Keratinocyte (primary cell): Measurements from ENCODE around the gene DOK5. TPM values are rescaled to one million over a fixed set of nuclear protein-coding genes. Genes with fewer than 3 reads are reported as not detected.

Experiments
- DNase-seq: peaks from one replicate; pipeline ENCODE4 v3.0.0-alpha.2; 2011; ENCODE audit warnings: low read depth, missing footprints, low spot score
- FAIRE-seq: peaks from 2 replicates; lab custom pipeline; 2011; peaks lifted over from hg19 to GRCh38; lab: Jason Lieb, UNC
- H2AFZ ChIP-seq: 2 replicates; pipeline ENCODE4 v1.6.0; 2012; ENCODE audit warnings: low read length, control low read depth, inconsistent platforms; ENCODE audit not compliant: control insufficient read depth
- H3K27ac ChIP-seq: 2 replicates; pipeline ENCODE4 v1.5.1; 2011; ENCODE audit warnings: low read length; ENCODE audit not compliant: control insufficient read depth, insufficient read depth
- H3K27me3 ChIP-seq: 3 replicates; pipeline ENCODE4 v1.6.0; 2011; ENCODE audit warnings: low read length; ENCODE audit not compliant: control insufficient read depth, insufficient read depth; ENCODE audit errors: extremely low read depth
- H3K36me3 ChIP-seq, 2 experiments: 2 replicates in 1 of 2; 3 replicates in 1 of 2; pipeline ENCODE4 v1.5.1; 2011; ENCODE audit warnings: low read length in 2 of 2, mild to moderate bottlenecking in 1 of 2; ENCODE audit not compliant: control insufficient read depth in 2 of 2, insufficient read depth in 2 of 2; ENCODE audit errors: extremely low read depth in 1 of 2
- H3K4me1 ChIP-seq: 3 replicates; pipeline ENCODE4 v1.5.1; 2011; ENCODE audit warnings: low read length; ENCODE audit not compliant: control insufficient read depth, insufficient read depth; ENCODE audit errors: extremely low read depth
- H3K4me2 ChIP-seq: 3 replicates; pipeline ENCODE4 v1.6.0; 2011; ENCODE audit warnings: low read depth, low read length; ENCODE audit not compliant: control insufficient read depth, insufficient read depth; ENCODE audit errors: extremely low read depth
- H3K4me3 ChIP-seq, 3 experiments: fragments of 200-600 bp in 1 of 3; sonication (generic) in 1 of 3; 2 replicates in 2 of 3; 3 replicates in 1 of 3; pipeline ENCODE4 v1.5.1; 2011 to 2016; ENCODE audit warnings: low read length in 3 of 3, mild to moderate bottlenecking in 3 of 3, control low read depth in 2 of 3, inconsistent platforms in 1 of 3, low read depth in 1 of 3, mixed read lengths in 1 of 3, mixed run types in 1 of 3, moderate library complexity in 1 of 3; ENCODE audit not compliant: control insufficient read depth in 2 of 3, insufficient read depth in 2 of 3; ENCODE audit errors: extremely low read depth in 1 of 3
- H3K79me2 ChIP-seq: 2 replicates; pipeline ENCODE4 v1.6.0; 2012; ENCODE audit warnings: low read length; ENCODE audit not compliant: control insufficient read depth, insufficient read depth
- H3K9ac ChIP-seq: 3 replicates; pipeline ENCODE4 v1.6.0; 2011; ENCODE audit warnings: low read length; ENCODE audit not compliant: control insufficient read depth, insufficient read depth; ENCODE audit errors: extremely low read depth
- H3K9me1 ChIP-seq: 3 replicates; pipeline ENCODE4 v1.6.0; 2011; ENCODE audit warnings: low read length; ENCODE audit not compliant: control insufficient read depth, insufficient read depth; ENCODE audit errors: extremely low read depth
- H3K9me3 ChIP-seq: 2 replicates; pipeline ENCODE4 v1.5.1; 2012; ENCODE audit warnings: low read depth, low read length; ENCODE audit not compliant: control insufficient read depth
- H4K20me1 ChIP-seq: 3 replicates; pipeline ENCODE4 v1.6.0; 2011; ENCODE audit warnings: low read length; ENCODE audit not compliant: control insufficient read depth, insufficient read depth; ENCODE audit errors: extremely low read depth
- EZH2 ChIP-seq: IDR thresholded peaks from one replicate; pipeline ENCODE4 v1.6.1; 2012; ENCODE audit warnings: inconsistent platforms, mild to moderate bottlenecking, low read length, moderate library complexity
- dilution Hi-C: fragments of 300-500 bp; cut with MboI; formaldehyde crosslinking; loops from one replicate; pipeline ENCODE4 v1.7.0; 2020; ENCODE audit warnings: low sequenced_read_pairs; ENCODE audit not compliant: extremely low pct_ligation_motif_present
- polyA plus RNA-seq, 5 experiments: library from polyadenylated mRNA; depleted of rRNA in 3 of 5; stranded (reverse) in 3 of 5; stranded (forward) in 1 of 5; unstranded in 1 of 5; fragments of >200 nt; gene quantifications; 1 replicate in 1 of 5; 2 replicates in 3 of 5; 3 replicates in 1 of 5; pipeline versions ENCODE4 v1.2.1 to v1.2.3, GENCODE V29; 2011 to 2012; ENCODE audit warnings: missing spikeins in 2 of 5, low read depth in 1 of 5, low replicate concordance in 1 of 5
- TF ChIP-seq, protein P1 (sequence below), 3 experiments: IDR thresholded peaks in 1 of 3; conservative IDR thresholded peaks in 1 of 3; optimal IDR thresholded peaks in 1 of 3; 2 replicates in 2 of 3; 3 replicates in 1 of 3; pipeline versions ENCODE3 to v1.5.1; 2011; ENCODE audit warnings: low read length in 3 of 3, mild to moderate bottlenecking in 3 of 3, moderate library complexity in 2 of 3, control low read depth in 1 of 3, inconsistent platforms in 1 of 3; ENCODE audit not compliant: insufficient read depth in 2 of 3; ENCODE audit errors: extremely low read depth in 1 of 3

Gene DOK5
- polyA plus RNA-seq, 1 donor (not counting 4 experiments of a cell fraction or from before 2014, with no cell fraction given) = not detected

DNA sequence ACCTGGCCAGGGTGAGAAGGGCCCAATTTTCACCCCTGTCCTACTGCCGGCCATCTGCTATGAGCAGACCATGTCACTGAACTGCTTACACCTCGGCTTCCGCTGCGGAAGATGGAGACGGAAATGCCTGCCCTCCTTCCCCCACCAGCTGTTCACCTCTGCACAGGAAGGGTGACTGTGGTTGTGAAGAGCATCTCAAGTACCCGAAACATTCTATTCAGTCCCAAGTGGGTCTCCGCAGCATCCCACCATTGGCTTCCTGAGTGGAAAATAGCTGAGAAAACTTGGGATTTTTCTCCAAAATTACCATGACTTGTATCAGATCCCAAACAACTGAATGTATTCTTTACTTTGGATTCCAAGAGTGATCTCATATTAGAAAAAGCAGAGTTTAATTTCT lies 16.1 kb downstream of the DOK5 start:
- TF ChIP-seq, protein P1, sequence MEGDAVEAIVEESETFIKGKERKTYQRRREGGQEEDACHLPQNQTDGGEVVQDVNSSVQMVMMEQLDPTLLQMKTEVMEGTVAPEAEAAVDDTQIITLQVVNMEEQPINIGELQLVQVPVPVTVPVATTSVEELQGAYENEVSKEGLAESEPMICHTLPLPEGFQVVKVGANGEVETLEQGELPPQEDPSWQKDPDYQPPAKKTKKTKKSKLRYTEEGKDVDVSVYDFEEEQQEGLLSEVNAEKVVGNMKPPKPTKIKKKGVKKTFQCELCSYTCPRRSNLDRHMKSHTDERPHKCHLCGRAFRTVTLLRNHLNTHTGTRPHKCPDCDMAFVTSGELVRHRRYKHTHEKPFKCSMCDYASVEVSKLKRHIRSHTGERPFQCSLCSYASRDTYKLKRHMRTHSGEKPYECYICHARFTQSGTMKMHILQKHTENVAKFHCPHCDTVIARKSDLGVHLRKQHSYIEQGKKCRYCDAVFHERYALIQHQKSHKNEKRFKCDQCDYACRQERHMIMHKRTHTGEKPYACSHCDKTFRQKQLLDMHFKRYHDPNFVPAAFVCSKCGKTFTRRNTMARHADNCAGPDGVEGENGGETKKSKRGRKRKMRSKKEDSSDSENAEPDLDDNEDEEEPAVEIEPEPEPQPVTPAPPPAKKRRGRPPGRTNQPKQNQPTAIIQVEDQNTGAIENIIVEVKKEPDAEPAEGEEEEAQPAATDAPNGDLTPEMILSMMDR (optimal IDR thresholded peaks at IDR 0.05 in 1 of 3, IDR thresholded peaks at IDR 0.05 in 1 of 3, conservative IDR thresholded peaks at IDR 0.05 in 1 of 3; ENCODE audit: extremely low read depth in 1 of 3, insufficient read depth in 2 of 3, low read length in 3 of 3) = no peak
- TF ChIP-seq EZH2 = no peak
- Histone ChIP-seq H3K9me1 (no peaks in the 10 kb centered on the region), H3K9me3 (no peaks in the 10 kb centered on the region), H3K4me2 (no peak overlapping the region), H4K20me1 (no peaks in the 10 kb centered on the region), H2AFZ (no peak overlapping the region), H3K9ac (no peak overlapping the region), H3K27ac (no peak overlapping the region), H3K79me2 (no peaks in the 10 kb centered on the region), H3K27me3 (no peaks in the 10 kb centered on the region), H3K4me1 (no peaks in the 10 kb centered on the region), H3K36me3 (no peaks in the 10 kb centered on the region), H3K4me3 (no peak overlapping the region)
- no peak for DNase-seq
- FAIRE-seq = no peak
- dilution Hi-C loops = no loop called here

DNA sequence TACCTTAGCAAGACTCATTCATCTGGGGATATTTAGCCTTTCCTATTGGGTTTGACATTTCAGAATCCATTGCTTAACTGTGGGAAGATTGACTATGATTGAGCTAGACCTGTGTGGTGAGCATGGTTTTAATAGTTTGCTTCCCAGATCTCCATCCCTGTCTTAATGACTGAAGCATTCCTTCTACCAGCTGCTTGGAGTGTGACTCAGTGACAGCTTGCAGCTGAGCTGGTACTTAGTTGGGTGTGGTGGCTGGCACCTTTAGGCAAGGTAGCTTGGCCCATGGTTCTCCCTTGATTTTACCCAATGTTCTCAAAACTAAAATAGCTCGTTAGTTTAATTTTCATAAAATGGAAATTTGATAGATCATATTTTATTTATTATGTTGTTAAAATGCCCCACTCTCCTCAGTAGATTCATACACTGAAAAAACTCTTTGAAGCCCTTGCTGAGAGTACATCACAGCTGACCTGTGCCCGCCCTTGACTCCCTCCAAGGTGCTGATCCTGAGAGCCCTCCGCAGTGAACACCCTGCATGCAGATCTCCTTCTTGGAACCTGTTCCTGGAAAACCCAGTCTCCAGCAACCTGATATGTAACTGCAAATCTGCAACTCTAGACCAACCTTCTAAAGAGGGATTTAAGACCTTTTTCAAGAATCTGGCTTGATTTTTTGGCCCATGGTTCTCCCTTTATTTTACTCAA lies 19.1 kb downstream of the DOK5 start:
- TF ChIP-seq, protein P1 (optimal IDR thresholded peaks at IDR 0.05 in 1 of 3, IDR thresholded peaks at IDR 0.05 in 1 of 3, conservative IDR thresholded peaks at IDR 0.05 in 1 of 3; ENCODE audit: extremely low read depth in 1 of 3, insufficient read depth in 2 of 3, low read length in 3 of 3) = no peak
- no peak for TF ChIP-seq EZH2
- Histone ChIP-seq H3K79me2 (no peaks in the 10 kb centered on the region), H3K4me2 (no peak overlapping the region), H3K4me3 (no peak overlapping the region), H3K27me3 (no peaks in the 10 kb centered on the region), H3K9me3 (no peaks in the 10 kb centered on the region), H3K36me3 (no peaks in the 10 kb centered on the region), H3K4me1 (no peaks in the 10 kb centered on the region), H3K9ac (no peak overlapping the region), H3K9me1 (no peaks in the 10 kb centered on the region), H3K27ac (no peak overlapping the region), H4K20me1 (no peaks in the 10 kb centered on the region), H2AFZ (no peak overlapping the region)
- FAIRE-seq (no peak), DNase-seq (no peak)
- dilution Hi-C loops = no loop called here
